HFF-Myc (cell line): Measurements from ENCODE around the gene SKA3.

Source experiments
- DNase-seq: peaks from one replicate; pipeline ENCODE4 v3.0.0-alpha.2; 2011; ENCODE audit warnings: low read depth; ENCODE audit errors: extremely low read depth
- H3K4me3 ChIP-seq: replicated peaks from 2 replicates; pipeline ENCODE4 v1.5.1; 2011; ENCODE audit warnings: low read depth, mild to moderate bottlenecking, control low read depth, low read length
- CTCF ChIP-seq: IDR thresholded peaks from 2 replicates; pipeline ENCODE4 v1.5.1; 2012; ENCODE audit warnings: mild to moderate bottlenecking, low read depth, low read length, control low read depth; ENCODE audit errors: missing control alignments

SKA3 gene

GRCh38 chr13:21134475-21134874 lies 41.9 kb downstream of the SKA3 start:
- no peak for TF ChIP-seq CTCF
- H3K4me3 ChIP-seq, result no peak overlapping the region
- no peak for DNase-seq

- no peak for DNase-seq
- no peak for TF ChIP-seq CTCF
- H3K4me3 ChIP-seq, result no peak overlapping the region
These were observed 43.3 kb downstream of the SKA3 start for GRCh38 chr13:21133077-21133476.

- no peak overlapping the region for H3K4me3 ChIP-seq
- no peak for DNase-seq
- TF ChIP-seq CTCF, result no peak
These were observed 46.2 kb downstream of the SKA3 start for GRCh38 chr13:21130116-21130515.

GRCh38 chr13:21124852-21125251 lies 51.5 kb downstream of the SKA3 start:
- no peak overlapping the region for H3K4me3 ChIP-seq
- DNase-seq, result no peak
- no peak for TF ChIP-seq CTCF

DNA sequence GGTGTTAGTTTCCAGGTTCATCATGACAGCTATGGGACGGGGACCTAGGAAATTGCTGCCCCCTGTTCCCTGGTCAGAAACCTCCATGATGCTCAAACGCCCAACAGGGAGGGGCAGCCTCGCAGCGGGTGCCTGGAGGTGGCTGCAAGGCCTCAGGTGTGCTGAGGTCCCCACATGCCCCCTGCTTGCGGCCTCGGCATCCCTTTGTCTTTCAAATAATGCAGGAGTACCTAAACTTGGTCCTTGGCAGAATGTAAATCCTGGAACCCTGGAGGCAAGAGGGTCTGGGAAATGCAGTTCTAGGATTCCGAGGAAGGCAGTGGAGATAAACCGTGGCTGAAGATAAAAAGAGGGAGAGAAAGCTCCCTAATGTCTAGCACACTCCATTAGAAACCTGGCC lies 52.4 kb downstream of the SKA3 start:
- TF ChIP-seq CTCF, result no peak
- no peak overlapping the region for H3K4me3 ChIP-seq
- DNase-seq, result no peak

DNA sequence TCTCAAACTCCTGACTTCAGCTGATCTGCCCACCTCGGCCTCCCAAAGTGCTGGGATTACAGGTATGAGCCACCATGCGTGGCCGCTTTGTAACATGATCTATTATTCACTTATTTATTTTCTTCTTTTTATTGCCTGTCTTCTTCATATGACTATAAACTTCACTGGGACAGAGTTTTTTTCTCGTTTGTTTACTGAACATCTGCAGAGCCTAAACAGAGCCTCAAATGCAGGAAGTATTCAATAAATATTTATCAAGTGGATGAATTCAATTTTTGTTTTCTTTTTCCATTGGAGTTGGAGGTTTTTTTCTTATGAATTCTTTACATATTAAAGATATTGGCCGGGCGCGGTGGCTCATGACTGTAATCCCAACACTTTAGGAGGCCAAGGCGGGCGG lies 54.7 kb downstream of the SKA3 start:
- no peak overlapping the region for H3K4me3 ChIP-seq
- no peak for TF ChIP-seq CTCF
- no peak for DNase-seq

- no peak overlapping the region for H3K4me3 ChIP-seq
- TF ChIP-seq CTCF, result no peak
- no peak for DNase-seq
These were observed 56.2 kb downstream of the SKA3 start for GRCh38 chr13:21120191-21120590.
